ENCODE results near the gene RIBC2.

The RIBC2 gene

GRCh38 chr22:45468872-45469271 lies 55.4 kb downstream of the RIBC2 start:
- TF ChIP-seq CTCF (IDR thresholded peaks at IDR 0.05; ENCODE audit: control extremely low read depth, extremely low read depth, low read depth, missing control alignments): no peak
- CTCF ChIA-PET: no interaction called here
- DNase-seq (ENCODE audit: extremely low spot score): no peak
- POLR2A ChIA-PET: no interaction called here

- ChIA-PET CTCF (interaction anchor here (1.2 to 1.5 kb wide), 2 partner anchors 22 to 25 kb away, joined by 3 read pairs; no protein-coding TSS in a partner anchor), POLR2A (no interaction called here)
- no peak for DNase-seq (ENCODE audit: extremely low spot score)
- no peak for TF ChIP-seq CTCF (IDR thresholded peaks at IDR 0.05; ENCODE audit: control extremely low read depth, extremely low read depth, low read depth, missing control alignments)
Observed at GRCh38 chr22:45469281-45470073, 56.0 kb downstream of the RIBC2 start.

- ChIA-PET CTCF (interaction anchor here (1.1 to 1.5 kb wide), 4 partner anchors 9 to 106 kb away, joined by 3 read pairs; no protein-coding TSS in a partner anchor), POLR2A (no interaction called here)
- no peak for TF ChIP-seq CTCF (IDR thresholded peaks at IDR 0.05; ENCODE audit: control extremely low read depth, extremely low read depth, low read depth, missing control alignments)
- no peak for DNase-seq (ENCODE audit: extremely low spot score)
Observed at GRCh38 chr22:45470871-45471270, 57.4 kb downstream of the RIBC2 start.

GRCh38 chr22:45472426-45472825 lies 58.9 kb downstream of the RIBC2 start:
- no peak for DNase-seq (ENCODE audit: extremely low spot score)
- ChIA-PET CTCF (no interaction called here), POLR2A (no interaction called here)
- no peak for TF ChIP-seq CTCF (IDR thresholded peaks at IDR 0.05; ENCODE audit: control extremely low read depth, extremely low read depth, low read depth, missing control alignments)

- no peak for TF ChIP-seq CTCF (IDR thresholded peaks at IDR 0.05; ENCODE audit: control extremely low read depth, extremely low read depth, low read depth, missing control alignments)
- DNase-seq (ENCODE audit: extremely low spot score): no peak
- POLR2A ChIA-PET: no interaction called here
- CTCF ChIA-PET: no interaction called here
Observed at GRCh38 chr22:45473626-45474237, 60.2 kb downstream of the RIBC2 start.

GRCh38 chr22:45475063-45475747 lies 61.7 kb downstream of the RIBC2 start:
- TF ChIP-seq CTCF (IDR thresholded peaks at IDR 0.05; ENCODE audit: control extremely low read depth, extremely low read depth, low read depth, missing control alignments): no peak
- ChIA-PET CTCF (no interaction called here), POLR2A (no interaction called here)
- DNase-seq (ENCODE audit: extremely low spot score): no peak

Measured in GM10248 (cell line).